RWPE1 (cell line): Measurements from ENCODE around the gene NEIL3.
"Not testable (repeated sequence)": the region's sequence is repeated elsewhere in the genome, so short reads cannot be mapped to it uniquely, and the experiment has no call there.

Experiments used
- CTCF ChIA-PET: fragments of 350-600 bp; sonication (Branson Sonifier 250); formaldehyde crosslinking; extraction: SDS; loops from one replicate; lab custom pipeline; 2021; lab: Yijun Ruan, JAX
- POLR2A ChIA-PET: fragments of 400-600 bp; formaldehyde crosslinking; extraction: SDS; loops from one replicate; lab custom pipeline; 2020; ENCODE audit warnings: antibody characterized with exemption; ENCODE audit not compliant: low non-redundant PET; lab: Yijun Ruan, JAX
- DNase-seq: peaks from one replicate; pipeline ENCODE4 v3.0.0; 2012; ENCODE audit warnings: low spot score
- H3K27ac ChIP-seq: fragments of 450-650 bp; 2 replicates; pipeline ENCODE4 v1.5.1; 2017
- TF ChIP-seq, protein P1 (sequence below): fragments of 450-650 bp; conservative IDR thresholded peaks from 2 replicates; pipeline ENCODE4 v1.5.1; 2017; ENCODE audit warnings: low read depth, mild to moderate bottlenecking

The NEIL3 gene

DNA sequence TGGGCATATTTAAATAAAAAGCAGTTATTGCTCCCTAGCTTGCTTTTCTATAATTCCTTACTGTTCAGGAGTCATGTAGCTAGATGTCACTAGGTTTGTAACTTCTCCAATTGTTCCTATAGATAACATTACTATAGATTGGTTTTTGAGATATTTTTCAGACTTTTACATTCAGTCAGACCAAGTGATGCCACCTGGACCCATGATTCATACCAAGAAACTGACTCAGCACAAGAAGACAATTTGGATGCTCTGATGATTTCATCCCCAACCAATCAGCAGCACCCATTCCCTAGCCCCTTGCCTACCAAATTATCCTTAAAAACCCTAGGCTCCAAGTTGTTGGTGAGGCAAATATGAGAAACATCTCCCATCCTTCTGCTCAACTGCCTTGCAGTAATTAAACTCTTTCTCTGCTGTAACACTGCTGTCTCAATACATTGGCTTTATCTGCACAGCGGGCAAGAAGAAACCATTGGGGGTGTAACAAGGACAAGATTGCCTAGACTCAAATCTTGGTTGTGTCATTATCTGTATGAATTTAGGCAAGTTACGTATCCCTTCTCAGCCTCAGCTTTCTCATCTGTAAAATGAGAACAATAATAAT, 11.8 kb upstream of the NEIL3 start:
- TF ChIP-seq, protein P1, sequence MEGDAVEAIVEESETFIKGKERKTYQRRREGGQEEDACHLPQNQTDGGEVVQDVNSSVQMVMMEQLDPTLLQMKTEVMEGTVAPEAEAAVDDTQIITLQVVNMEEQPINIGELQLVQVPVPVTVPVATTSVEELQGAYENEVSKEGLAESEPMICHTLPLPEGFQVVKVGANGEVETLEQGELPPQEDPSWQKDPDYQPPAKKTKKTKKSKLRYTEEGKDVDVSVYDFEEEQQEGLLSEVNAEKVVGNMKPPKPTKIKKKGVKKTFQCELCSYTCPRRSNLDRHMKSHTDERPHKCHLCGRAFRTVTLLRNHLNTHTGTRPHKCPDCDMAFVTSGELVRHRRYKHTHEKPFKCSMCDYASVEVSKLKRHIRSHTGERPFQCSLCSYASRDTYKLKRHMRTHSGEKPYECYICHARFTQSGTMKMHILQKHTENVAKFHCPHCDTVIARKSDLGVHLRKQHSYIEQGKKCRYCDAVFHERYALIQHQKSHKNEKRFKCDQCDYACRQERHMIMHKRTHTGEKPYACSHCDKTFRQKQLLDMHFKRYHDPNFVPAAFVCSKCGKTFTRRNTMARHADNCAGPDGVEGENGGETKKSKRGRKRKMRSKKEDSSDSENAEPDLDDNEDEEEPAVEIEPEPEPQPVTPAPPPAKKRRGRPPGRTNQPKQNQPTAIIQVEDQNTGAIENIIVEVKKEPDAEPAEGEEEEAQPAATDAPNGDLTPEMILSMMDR: no peak
- no peak overlapping the region for H3K27ac ChIP-seq
- POLR2A ChIA-PET: no interaction called here
- DNase-seq: no peak
- CTCF ChIA-PET: interaction anchor here (0.6 kb wide), 1 partner anchor 1222 kb away, joined by 4 read pairs; no protein-coding TSS in a partner anchor

DNA sequence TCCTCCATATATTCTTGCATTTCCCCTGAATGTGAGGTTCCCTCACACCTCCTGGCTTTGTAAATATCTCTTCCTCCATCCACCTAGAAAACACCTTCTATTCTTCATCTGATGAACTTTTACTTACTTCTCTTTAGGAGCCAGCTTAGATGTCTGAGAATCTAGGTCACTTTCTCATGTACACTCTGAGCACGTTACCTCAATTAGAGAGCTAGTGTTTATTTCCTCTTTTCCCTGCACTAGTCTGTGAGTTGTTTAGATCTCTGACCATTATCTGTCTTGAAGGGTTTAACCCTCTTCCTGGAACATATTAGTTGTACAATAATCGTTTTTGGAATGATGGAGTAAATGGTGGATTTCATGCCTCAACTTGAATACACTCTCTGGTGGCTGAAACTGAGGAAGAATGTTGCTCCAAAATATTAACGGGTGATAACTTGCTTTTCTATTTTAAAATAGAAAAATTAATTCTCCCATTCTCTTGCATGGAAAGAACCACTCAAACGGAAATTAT, 8.5 kb upstream of the NEIL3 start:
- no peak overlapping the region for H3K27ac ChIP-seq
- no peak for DNase-seq
- ChIA-PET POLR2A (no interaction called here), CTCF (no interaction called here)
- TF ChIP-seq, protein P1: no peak

DNA sequence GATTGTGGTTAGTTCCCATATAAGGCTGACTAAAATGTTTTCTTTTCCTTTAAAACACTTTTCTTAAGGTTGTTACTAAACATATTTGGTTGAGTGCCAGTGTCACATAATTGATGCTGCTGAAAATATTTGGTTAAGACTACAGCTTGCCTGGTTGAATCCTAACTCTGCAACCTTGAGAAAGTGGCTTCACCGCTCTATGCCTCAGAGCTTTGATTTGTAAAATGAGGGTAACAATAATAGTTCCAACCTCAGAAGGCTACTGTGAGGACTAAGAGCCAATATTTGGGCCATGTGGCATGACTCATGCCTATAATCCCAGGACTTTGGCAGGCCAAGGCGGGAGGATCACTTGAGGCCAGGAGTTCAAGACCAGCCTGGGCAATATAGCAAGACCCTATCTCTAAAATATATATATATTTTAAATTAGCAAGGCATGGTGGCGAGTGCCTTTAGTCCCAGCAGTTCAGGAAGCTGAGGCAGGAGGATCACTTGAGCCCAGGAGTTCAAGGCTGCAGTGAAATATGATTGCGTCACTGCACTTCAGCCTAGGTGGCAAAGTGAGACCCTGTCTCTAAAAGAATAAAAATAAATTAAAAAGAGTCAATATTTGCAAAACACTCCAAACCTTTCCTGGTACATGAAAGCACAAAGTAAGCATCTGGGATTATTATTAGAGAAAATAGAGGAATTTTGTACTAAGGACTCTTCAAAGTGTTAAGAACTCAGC, 7.1 kb upstream of the NEIL3 start:
- ChIA-PET CTCF (no interaction called here), POLR2A (interaction anchor here (0.7 kb wide), 1 partner anchor 8 kb away, joined by 3 read pairs; no protein-coding TSS in a partner anchor)
- no peak for DNase-seq
- TF ChIP-seq, protein P1: no peak
- peak overlapping the region; percentile 41; the same call in 1 of the 2 replicates for H3K27ac ChIP-seq

GRCh38 chr4:177304094-177304493, 5.6 kb upstream of the NEIL3 start:
- TF ChIP-seq, protein P1: no peak
- H3K27ac ChIP-seq: no peak overlapping the region
- POLR2A ChIA-PET: no interaction called here
- CTCF ChIA-PET: no interaction called here
- DNase-seq: no peak

DNA sequence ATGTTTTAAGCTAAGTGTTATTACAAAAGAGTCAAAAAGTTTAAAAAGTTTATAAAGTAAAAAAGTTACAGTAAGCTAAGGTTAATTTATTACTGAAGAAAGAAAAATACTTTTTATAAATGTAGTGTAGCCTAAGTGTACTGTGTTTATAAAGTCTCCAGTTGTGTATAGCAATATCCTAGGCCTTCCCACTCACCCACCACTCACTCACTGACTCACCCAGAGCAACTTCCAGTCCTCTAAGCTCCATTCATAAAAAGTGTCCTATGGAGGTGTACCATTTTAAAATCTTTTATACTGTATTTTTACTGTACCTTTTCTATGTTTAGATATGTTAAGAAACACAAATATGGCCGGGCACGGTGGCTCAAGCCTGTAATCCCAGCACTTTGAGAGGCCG, 4.8 kb upstream of the NEIL3 start:
- DNase-seq, CTCF ChIA-PET, POLR2A ChIA-PET, H3K27ac ChIP-seq: not testable (repeated sequence)

DNA sequence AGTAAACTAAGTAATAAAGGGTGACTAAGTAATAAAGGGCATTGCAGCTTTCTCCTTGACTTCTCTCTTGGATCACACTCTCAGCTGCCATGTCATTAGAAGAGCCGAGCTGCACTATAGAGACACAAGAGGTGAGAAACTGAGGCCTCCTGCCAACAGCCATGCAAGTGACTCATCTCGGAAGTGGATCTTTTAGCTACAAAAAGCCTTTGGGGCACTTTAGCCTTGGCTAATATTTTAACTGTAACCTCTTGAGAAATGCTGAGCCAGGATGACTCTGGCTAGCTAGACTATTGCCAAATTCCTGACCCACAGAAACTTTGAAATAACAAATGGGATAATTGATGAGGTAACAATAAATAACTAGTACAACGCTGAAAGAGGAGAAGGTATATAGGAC, 1.5 kb upstream of the NEIL3 start:
- no peak overlapping the region for H3K27ac ChIP-seq
- DNase-seq: peak; percentile 20
- CTCF ChIA-PET: no interaction called here
- TF ChIP-seq, protein P1: no peak
- POLR2A ChIA-PET: no interaction called here
